HL-60/S4 (cell line): ENCODE results near the gene ATP6V1G1.
"Not testable (repeated sequence)": the region's sequence is repeated elsewhere in the genome, so short reads cannot be mapped to it uniquely, and the experiment has no call there.

Experiments used
- in situ Hi-C: fragments of 300-500 bp; cut with MboI; formaldehyde crosslinking; loops from 2 replicates; pipeline ENCODE4 v1.14.3; 2022; ENCODE audit warnings: low sequenced_read_pairs

ATP6V1G1 gene

GRCh38 chr9:114576779-114577178 is 10.8 kb upstream of the ATP6V1G1 start:
- in situ Hi-C loops: not testable (repeated sequence)

- in situ Hi-C loops: not testable (repeated sequence)
Measured at GRCh38 chr9:114578134-114578533, 9.4 kb upstream of the ATP6V1G1 start.

GRCh38 chr9:114580609-114581193 is 6.9 kb upstream of the ATP6V1G1 start:
- in situ Hi-C loops: no loop called here

- in situ Hi-C loops: no loop called here
Measured at GRCh38 chr9:114583371-114584155, 4.0 kb upstream of the ATP6V1G1 start.

- in situ Hi-C loops: no loop called here
Measured at GRCh38 chr9:114588210-114588609, 641 bp downstream of the ATP6V1G1 start.

- in situ Hi-C loops: no loop called here
Measured at GRCh38 chr9:114588651-114589526, 1.3 kb downstream of the ATP6V1G1 start.

GRCh38 chr9:114590328-114590727 is 2.8 kb downstream of the ATP6V1G1 start:
- in situ Hi-C loops: no loop called here

- in situ Hi-C loops: no loop called here
Measured at GRCh38 chr9:114591291-114591787, 3.8 kb downstream of the ATP6V1G1 start.

- in situ Hi-C loops: no loop called here
Measured at GRCh38 chr9:114591849-114592248, 4.3 kb downstream of the ATP6V1G1 start.

- in situ Hi-C loops: no loop called here
Measured at GRCh38 chr9:114592356-114592755, 4.8 kb downstream of the ATP6V1G1 start.

GRCh38 chr9:114594136-114594535 is 6.6 kb downstream of the ATP6V1G1 start:
- in situ Hi-C loops: no loop called here

GRCh38 chr9:114600502-114601248 is 13.1 kb downstream of the ATP6V1G1 start:
- in situ Hi-C loops: not testable (repeated sequence)

GRCh38 chr9:114601787-114602186 is 14.2 kb downstream of the ATP6V1G1 start:
- in situ Hi-C loops: not testable (repeated sequence)

- in situ Hi-C loops: no loop called here
Measured at GRCh38 chr9:114602620-114603019, 15.1 kb downstream of the ATP6V1G1 start.

GRCh38 chr9:114603248-114603647 is 15.7 kb downstream of the ATP6V1G1 start:
- in situ Hi-C loops: no loop called here

GRCh38 chr9:114604989-114605388 is 17.4 kb downstream of the ATP6V1G1 start:
- in situ Hi-C loops: no loop called here

- in situ Hi-C loops: no loop called here
Measured at GRCh38 chr9:114606068-114606467, 18.5 kb downstream of the ATP6V1G1 start.

- in situ Hi-C loops: no loop called here
Measured at GRCh38 chr9:114606597-114607207, 19.1 kb downstream of the ATP6V1G1 start.

- in situ Hi-C loops: no loop called here
Measured at GRCh38 chr9:114607671-114608524, 20.3 kb downstream of the ATP6V1G1 start.

- in situ Hi-C loops: no loop called here
Measured at GRCh38 chr9:114608525-114608796, 20.9 kb downstream of the ATP6V1G1 start.
